ENCODE results near the gene BDKRB1.

The BDKRB1 gene

DNA sequence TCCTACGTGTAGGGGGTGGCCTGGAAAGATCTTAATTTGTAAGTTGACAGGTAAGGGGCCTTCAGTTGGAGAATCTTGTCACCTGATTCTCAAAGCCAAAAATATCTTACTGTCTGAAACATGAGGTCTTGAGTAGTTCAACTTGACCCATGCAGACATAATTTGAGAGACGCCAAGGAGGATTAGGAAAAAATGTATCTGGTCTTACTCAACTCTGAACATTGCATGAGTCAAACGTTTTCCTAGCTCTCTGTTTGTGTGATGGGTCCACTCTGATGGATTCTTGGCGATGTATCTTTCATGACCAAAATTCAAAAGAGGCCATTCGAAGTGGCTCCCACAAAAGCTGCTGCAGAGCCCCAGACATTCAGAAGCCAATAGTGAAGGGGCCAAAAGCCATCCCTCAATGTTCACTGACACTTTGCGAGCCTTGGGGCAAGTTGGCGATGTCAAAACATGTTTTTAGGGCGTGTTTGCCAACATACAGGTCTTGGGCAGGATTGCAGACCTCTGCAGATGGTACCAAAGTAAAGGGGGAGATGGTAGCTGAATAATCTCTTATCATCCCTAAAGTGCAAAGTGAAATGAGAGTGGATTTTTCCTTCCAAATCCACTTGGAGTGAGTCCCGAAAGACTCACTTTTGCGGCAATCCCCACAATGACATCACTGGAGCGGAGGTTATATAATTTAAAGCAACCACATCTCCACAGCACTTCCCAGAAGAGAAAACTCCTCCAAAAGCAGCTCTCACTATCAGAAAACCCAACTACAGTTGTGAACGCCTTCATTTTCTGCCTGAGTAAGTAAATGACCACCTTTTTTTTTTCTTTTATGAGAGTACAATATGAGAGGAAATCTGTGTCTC is at the start of gene BDKRB1:
Gene BDKRB1 (plus strand): TSS at position 710 of the 866 bp plus-strand sequence. CDS start 7,473 bp downstream, outside the sequence.
- DNase-seq: no peak

DNA sequence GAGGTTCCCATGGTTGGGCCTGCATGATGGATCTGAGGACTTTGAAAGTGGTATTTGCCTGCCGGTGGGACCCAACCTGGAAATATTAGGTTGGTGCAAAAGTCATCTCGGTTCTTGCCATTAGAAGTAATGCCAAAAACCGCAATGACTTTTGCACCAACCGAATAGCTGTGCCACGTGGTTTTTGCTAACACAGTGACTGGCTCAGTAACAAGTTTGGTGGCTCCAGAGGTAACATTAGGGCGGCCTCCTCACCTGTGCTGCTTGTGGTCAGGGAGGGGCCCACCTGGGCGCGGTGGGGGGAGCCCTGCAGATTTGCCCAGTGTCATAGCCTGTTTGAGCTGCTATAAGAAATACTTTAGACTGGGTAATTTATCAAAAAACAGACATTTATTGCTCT is 49.5 kb upstream of the BDKRB1 start:
- DNase-seq: no peak

DNA sequence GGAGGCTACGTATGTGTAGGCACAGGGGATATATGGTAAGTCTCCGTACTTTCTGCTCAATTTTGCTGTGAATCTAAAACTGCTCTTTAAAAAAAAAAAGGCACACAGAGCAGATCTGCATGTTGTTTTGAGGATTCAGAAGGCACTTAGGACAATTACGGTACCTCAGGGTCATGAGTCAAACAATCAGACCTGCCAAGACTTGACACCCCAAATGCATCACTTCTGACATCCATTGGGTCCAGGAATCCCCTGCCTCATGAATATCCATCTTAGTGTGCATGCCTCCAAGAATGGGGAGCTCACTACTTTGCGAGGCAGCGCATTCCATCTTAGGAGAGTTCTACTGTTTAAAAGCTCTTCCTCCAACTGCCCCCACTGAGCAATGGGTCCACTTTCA is 48.3 kb upstream of the BDKRB1 start:
- DNase-seq: no peak

DNA sequence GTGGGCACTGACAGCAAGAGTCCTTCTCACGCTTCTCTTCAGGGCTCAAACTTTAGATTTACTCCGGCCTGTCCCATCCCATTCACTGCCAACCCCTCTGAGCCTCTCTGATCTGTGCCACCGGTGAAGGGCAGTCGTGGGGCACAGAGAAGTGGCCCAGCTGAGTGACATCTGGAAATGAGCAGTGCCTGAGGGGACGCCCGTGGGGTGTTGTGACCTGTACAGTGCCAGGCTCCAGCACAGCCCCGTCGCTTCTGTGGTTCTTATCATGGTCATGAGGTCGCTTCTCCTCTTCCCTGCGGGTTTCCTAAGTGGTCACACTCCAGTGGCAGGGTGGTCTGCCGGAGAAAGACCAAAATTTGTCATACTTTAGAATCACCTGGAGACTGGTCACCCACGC is 47.3 kb upstream of the BDKRB1 start:
- DNase-seq: no peak

DNA sequence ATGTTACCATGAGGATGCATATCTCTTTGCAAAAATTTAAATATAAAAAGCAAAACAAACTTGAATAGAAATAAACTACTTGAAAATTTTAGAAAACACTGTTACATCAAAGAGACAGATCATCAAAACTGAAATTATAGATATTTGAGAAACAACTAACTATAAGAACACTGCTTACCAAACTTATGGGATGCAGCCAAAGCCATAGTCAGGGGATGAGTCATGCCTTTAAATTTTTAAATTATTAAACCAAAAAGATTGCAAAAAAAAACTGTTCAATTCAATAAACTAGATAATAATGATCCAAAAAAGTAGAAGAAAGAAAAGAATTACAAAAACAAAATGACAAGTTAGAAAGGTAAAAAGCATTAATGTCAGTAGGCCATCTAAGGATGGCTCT is 43.9 kb upstream of the BDKRB1 start:
- no peak for DNase-seq

DNA sequence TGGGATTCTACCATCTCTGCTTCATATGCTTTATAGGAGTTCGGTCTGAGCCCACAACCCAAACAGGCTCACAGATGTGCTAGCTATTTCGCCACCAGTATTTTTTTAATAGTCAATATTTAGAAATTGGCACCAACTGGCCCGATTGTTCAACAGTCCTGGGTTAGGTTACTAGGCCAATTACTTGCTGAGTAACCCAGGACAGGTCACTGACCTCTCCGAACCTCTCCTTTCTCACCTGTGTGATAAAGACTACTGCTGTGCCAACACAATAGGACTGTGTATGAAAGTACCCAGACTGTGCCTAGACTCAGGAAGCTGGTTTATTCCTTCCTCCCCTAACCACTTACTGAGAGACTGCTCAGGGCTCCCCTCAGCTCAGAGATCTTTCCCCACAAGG is 43.1 kb upstream of the BDKRB1 start:
- DNase-seq: no peak

DNA sequence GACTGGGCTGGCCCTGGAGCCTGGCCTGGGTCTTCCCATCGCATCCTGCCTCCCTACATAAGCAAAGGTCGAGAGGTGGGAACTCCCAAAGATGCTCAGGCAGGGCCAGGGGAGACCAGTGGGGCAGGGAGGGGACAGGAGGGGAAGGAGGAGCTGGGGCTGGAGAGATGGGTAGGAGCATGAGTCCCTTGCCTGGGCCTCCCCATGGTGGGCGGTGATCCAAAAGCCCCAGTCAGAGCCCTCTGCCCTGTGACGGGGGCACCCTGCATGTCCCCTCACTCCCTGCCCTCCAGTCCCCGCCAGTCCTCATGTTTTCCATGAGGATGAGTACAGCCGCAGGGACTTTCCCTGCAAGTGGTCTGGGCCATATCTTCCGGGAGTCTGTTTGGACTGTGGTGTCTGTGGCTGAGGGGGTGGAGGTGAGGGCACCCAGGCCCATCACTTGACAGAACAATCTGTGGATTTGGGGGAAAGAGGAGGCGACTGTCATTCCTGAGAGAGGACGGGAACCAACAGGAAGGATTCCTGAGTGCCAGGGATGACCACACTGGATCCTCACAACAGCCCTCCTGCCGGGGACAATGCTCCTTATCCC is 42.0 kb upstream of the BDKRB1 start:
- no peak for DNase-seq

DNA sequence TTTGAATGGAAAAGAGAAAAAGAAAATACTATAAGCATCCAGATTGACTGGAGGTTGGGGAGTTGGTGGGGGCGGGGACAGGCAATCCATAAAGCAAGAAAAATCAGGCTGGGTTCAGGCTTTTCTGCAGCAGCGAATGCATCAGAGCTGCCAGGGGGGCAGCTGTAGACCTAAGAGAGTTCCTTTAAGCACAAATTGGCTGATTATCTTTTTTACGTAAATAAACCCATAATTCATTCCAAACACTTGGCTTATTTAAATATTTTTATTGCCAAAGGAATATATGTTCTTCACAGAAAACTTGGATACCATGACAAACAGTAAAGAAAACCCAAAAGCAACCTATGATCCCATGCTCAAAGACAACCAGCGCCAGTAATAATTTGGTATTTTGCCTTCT is 41.2 kb upstream of the BDKRB1 start:
- DNase-seq: no peak

DNA sequence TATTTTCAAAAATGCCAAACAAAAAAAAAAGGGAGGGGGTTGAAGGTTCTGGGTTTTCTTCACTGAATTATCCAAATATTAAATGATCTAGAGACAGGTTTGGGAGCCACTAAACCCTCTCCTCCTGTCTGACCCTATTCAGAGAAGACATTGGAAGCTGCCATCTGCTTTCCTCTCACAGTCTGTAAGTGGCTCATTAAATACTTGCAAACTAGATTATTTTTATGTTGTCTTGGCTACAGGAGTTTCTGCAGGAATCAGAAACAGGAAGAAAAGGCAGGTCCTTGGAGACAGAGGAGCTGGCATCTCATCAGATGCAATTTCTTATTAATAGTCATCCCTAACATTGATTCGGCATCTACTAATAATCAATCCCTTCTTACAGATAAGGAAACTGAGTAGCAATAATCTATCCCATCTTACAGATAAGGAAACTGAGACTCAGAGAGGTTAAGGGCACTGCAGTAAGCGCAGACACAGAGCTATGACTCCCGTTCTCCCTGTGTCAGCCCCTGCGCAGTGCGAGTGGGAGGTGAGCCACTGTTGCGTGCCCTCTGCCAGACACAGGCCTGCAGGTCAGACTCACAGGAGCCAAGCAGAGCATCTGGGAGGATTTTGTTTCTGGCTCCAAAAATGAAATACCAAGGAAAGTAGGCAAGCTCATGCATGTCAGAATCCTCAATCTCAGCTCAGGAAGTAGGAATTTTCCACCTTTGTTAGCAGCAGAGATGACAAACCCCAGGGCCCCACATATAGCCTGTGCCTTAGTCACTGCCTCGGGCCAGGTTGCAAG is 40.4 kb upstream of the BDKRB1 start:
- no peak for DNase-seq

DNA sequence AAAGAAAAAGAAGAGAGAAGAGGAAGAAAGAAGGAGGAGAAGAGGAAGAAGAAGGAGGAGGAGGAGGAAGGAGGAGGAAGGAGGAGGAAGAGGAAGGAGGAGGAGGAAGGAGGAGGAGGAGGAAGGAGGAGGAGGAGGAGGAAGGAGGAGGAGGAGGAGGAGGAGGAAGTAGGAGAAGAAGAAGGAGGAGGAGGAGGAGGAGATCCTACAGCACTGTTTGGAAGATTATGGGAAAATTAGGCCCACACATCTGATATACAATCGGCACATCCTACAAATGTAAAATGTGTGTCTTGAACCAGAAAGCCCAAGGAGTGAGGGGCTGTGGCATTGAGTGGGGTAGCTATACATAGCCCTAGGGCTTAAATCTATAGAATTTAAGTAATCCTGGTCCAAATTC is 39.4 kb upstream of the BDKRB1 start:
- DNase-seq: no peak

DNA sequence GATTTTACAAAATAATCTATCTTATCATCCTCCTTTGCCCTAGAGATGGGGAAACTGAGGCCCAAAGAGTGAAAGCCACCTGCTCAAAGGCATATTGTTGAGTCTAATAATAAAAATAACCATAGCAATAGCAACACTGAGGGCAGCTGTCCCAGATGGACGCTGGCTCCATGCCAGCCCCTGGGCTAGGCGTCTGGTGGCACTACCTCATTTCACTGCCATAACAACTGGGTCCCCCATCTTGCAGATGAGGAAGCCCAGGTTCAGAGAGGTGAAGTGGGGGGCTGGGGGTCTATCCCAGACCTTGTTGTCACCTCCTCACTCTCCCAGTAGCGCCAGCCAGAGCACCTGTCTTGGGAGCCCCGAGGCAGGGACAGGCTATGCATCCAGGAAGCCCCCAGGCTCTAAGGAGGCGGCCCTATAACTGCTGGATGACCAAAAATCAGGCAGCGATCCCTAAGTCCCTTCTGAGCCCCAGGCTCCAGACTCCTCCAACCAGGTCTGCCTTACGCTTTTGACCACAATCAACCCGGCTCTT is 38.6 kb upstream of the BDKRB1 start:
- DNase-seq: no peak

DNA sequence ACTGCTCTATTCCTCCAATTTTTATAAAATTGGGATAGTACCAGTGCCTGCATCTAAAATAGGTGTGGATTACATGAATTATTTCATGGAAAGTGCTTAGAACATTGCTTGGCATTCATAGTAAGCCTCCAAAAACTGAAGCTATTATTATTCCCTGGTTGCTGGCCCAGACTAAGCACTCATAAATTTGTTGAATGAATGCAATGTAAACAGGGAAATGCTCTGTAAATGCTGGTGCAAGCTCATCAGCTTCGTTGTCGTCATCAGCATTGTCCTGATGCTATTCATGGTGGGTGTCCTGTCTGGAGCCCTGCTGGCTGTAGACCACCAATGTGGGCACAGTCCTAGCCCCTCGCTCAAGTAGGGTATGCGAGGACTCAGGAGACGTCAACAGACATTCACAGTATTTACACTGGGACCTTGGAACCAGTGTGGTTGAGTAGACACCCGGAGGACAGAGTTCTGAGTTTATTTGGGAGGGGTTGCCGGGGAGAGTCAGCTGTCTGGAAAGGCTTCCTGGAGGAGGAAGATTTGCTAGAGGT is 34.8 kb upstream of the BDKRB1 start:
- DNase-seq: no peak

DNA sequence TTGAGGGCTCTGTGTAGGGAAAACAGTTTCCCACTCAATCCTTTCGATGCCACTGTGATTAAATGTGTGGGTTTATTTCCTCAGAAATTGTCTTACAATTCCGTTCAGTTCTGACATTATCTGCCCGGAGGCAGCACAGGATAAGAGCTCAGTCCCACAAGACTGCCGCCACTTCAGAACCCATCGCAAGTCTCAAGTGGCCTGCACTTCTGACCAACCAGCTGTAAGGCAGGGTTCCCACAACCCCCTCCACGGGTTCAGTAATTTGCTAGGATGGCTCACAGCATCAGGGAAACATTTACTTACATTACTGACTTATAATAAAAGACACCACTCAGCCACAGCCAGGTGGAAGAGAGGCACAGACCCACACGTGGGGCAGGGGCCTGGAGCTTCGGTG is 34.2 kb upstream of the BDKRB1 start:
- DNase-seq: no peak

DNA sequence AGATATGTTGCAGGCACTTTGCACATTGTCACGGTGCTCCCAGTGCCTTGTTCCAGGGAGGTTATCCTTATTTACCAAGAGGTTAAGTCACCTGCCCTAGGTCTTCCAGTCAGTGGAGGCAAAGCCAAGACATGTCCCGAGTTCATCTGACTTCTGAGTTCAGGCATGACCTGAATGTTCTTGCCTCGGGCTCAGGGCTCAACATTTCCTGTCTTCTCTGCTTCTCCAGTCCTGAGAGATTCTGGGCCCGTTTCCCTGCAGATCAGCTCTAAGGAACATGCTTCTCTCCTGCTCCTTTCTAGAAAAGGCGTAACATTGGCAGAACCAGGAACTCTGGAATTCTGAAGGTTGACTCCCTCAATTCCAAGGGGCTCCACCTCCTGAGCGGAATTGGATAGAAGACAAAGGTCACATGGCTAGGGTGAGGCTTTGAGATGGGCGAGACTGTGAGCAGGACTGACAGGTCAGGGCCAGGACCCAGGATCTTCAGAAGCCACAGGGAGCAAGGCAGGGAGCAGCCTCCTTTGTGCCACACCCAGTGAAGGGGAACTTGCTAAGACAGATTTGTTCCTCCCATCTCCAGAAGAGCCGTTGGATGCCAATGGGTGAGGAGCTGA is 31.4 kb upstream of the BDKRB1 start:
- no peak for DNase-seq

DNA sequence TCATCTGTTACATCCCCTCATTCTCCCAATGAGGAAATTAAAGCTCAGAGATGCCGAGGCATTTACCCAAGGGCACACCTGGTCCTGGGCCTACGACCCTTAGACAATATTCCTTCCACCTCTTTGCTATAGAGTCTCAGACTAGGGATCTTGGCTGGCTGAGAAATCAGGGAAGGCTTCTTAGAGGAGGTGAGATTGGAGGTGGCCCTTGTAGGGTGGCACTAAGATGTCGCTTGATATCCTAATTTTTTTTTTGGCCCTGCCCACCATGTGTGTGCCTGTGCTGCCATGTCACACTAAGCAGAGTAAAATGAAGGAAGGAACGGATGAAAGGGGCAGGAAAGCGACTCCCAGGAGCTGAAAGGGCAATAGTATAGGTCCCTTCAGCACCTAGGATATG is 30.8 kb upstream of the BDKRB1 start:
- DNase-seq: no peak

DNA sequence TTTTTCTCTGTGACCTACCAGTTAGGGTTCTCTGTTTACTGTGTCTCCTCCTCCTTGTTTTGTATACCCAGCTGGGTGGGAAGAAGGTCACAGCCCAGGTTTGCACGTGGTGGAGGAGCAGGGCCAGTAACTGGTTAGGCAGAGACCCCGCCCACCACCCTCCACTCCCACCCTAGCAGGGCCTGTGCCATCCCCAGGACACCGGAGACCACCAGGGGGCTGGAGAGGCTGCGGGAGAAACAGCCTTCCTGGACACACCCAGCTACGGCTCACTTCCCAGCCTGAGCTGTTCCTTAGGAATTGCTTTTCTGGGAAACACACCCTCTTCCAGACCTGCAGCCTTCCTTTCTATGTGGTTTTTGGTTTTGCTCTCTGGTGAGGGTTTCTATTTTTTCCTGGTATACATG is 30.3 kb upstream of the BDKRB1 start:
- DNase-seq: no peak

DNA sequence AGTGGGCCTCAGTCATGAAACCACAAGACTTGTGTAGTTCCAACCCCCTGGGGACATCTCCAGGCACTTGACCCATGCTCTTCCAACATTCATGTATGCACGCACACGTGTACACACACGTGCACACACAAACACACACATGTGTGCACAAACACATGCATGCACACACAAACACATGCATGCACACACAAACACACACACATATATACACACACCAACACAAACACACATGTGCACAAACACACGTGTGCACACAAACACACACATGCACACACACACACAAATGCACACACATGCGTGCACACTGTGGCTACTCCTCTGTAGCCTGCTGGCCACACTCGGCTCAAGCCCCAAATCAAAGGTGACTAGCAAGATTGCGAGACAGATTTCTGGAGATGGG is 28.6 kb upstream of the BDKRB1 start:
- no peak for DNase-seq

DNA sequence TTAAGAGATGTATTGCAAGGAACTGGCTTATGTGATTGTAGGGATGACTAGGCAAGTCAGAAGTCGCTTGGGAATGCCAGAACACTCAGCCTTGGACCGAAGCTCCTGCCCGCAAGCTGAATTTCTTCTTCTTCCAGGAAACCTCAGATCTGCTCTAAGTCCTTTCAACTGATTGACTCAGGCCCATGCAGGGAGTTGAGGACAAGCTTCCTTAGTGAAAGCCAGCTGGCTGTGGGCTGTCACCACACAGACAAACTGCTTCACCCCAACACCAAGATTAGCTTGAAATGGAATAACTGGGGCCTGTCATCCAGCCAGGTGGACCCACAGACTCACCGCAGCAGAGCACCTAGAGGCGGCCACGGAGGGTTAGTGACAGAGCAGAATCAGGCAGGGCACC is 26.7 kb upstream of the BDKRB1 start:
- DNase-seq: no peak

DNA sequence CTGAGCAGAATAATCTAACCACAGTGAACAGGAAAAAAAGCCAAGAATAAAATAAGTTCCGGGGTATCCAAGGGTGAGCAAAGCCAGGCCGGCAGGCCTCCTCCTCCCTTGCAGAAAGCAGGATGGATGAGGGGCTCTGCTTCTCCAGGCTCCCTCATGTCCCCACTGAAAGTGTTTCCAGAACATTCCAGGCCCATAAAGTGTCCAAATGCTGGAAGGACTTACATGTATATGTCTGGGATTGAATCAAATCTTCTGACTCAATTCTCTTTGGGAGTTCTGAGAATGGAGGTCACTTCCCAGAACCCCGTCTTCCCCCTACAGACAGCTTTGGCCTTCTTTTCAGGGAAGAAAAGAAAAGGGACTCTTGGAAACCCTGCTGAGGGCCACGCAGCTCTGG is 25.0 kb upstream of the BDKRB1 start:
- DNase-seq: no peak

DNA sequence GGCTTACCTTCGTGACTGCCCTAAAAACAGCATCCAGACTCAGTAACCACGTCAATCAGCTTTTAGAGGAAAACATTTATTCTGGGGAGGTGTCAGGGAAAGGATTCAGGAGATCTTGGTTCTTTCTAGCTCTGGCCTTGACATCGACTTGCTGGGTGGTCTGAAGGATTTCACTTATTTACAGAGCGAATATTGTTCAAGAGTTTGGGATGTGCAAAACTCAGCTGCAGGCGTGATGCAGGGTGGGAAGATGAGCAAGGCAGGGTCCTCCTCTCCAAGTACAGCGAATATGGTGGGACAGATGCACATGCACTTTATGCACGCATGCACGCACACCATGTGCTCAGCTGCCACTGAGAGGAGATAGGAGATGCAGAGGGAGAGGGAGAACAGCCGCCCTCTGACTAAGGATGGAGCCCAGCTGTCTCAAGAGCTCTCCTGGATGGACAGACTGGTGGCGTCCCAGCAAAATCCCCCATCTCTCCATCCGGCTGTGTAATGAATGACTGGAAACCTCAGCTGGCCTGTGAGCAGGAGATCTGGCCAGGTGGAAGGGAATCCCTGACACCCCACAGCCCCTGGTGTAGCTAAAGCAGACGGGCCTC is 24.4 kb upstream of the BDKRB1 start:
- no peak for DNase-seq

DNA sequence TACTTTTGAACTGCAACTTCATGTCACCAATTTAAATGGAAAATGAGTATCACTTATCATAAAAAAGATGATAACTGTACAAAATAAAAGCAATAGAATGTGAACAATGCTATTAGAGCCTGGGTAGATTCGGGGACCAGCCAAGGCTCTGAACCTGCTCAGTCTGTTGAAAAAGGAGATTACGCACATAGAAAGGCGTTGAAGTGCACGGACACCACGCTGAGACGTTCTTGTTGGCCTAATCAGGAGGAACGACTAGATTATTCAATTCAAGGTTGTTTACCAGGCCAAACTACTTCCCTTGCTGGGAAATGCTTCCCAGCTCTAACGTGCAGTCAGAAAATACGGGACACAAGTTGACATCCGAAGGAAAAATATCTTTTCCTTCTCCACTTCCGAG is 23.5 kb upstream of the BDKRB1 start:
- no peak for DNase-seq

DNA sequence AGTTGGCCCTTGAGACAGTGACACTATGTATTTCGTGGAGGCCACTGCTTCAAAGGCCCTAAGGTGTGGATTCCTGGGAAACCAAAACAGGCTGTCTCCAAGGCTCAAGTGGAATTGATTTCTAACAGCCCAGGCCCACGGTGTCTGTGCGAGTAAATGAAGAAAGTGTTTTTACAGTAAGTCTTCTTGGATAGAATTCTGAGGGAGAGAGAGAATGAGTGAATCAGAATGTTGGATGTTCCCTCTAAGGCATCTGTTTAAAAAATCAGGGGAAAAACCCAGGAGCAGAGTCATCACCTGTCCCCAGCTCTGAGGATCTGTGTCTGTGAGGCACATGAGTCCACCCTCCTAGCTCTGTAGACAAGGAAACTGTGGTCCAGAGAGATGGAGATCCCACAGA is 22.3 kb upstream of the BDKRB1 start:
- DNase-seq: no peak
